OCI-LY1 (cell line): Measurements from ENCODE around the gene ZNF185.

Source experiments
- CTCF ChIP-seq: fragments of 200-600 bp; sonication (generic), shearing (Covaris generic); IDR thresholded peaks from 2 replicates; pipeline ENCODE4 v1.5.1; 2017; ENCODE audit warnings: mild to moderate bottlenecking, antibody characterized with exemption, low read length, moderate library complexity, mixed read lengths
- EZH2 ChIP-seq: fragments of 200-600 bp; sonication (generic), shearing (Covaris generic); IDR thresholded peaks from 2 replicates; pipeline ENCODE4 v1.8.0; 2017; ENCODE audit warnings: borderline replicate concordance, mixed run types, mild to moderate bottlenecking, antibody characterized with exemption, low read length, moderate library complexity, mixed read lengths

- TF ChIP-seq CTCF (no peak), EZH2 (no peak)
These were observed 18.7 kb upstream of the ZNF185 start for GRCh38 chrX:152878976-152879755.
